HG02885 (cell line): Measurements from ENCODE around the gene PLPP7.
"Not testable (repeated sequence)": the region's sequence is repeated elsewhere in the genome, so short reads cannot be mapped to it uniquely, and the experiment has no call there.

Experiments used
- ATAC-seq: cut with Tn5 transposase; IDR thresholded peaks from one replicate; pipeline ENCODE4 v1.9.1; 2021; ENCODE audit warnings: mild to moderate bottlenecking; ENCODE audit not compliant: unreplicated experiment, poor library complexity

The PLPP7 gene

DNA sequence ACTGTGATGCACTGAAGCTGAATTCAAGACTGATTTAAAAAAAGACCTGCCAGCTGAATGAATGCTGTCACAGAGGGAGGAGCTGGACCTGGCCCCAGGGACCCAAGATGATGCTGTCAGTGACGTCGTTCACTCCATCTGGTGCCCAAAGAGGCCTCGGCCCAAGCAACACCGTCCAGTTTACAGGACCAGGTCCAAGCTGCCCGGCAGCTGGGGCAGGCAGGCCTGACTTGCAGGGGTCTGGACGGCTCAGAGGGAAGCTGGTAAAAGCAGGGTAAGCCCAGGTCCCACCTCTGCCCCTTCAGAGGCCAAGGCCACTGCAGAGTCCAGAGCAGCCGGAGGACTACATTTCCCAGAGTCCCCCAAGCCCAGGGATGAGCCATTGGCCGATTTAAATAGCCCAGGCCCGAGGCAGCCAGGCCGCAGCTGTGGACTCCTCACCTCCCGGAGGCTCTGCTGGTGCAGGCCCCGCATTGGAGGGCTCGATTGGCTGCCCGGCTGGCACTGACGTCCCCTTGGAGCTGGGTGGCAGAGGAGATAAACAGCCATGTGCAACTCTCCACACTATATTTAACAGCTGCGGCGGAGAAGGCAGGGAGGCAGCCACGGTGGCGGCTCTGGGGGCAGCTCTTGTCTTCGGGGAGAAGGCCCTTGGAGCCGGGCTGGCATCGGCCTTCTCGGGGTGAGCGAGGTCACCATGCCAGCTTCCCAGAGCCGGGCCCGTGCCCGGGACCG lies at the start of gene PLPP7:
Gene PLPP7 (plus strand): TSS at position 423 of the 735 bp plus-strand sequence. CDS start 275 bp downstream, at position 698.
- ATAC-seq = no peak

DNA sequence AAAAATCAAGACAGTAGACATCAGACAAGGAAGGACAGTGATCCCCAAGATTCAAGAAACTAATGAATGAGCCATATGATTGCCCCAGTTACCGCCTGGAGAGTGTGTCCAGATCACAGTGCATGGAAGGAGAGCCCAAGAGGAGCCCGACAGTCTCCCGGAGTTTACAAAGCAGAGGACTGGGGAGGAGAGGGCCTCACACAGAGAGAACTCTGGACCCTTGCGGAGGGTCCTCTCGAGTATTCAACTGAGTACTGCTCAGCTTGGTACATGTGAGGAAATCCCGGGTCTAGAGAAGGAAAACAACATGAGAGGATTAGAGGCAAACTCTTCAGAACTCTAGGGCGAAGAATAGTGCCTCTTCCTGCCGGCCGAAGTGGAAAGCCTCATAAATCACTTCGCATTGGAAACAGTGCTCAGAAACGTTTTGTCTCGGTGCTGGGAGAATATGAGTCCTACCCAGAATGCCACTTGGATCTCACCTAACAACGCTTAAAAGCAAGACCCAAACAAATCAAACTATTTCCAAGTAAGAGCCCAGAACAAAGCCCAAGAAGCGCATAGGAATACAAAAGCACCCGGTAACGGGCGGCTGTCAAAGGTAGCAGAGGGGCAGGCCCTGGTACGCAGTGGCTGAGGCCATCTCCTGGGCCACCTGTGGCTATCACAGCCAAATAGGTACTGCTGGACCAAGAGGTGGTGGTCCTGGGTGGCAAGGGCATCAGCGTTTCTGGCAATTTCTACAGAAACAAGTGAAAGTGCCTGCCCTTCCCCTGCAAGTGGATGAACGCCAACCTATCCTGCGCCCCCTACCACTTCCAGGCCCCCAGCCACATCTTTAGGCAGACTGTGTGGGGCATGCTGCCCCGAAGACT lies 49.2 kb upstream of the PLPP7 start:
- no peak for ATAC-seq

DNA sequence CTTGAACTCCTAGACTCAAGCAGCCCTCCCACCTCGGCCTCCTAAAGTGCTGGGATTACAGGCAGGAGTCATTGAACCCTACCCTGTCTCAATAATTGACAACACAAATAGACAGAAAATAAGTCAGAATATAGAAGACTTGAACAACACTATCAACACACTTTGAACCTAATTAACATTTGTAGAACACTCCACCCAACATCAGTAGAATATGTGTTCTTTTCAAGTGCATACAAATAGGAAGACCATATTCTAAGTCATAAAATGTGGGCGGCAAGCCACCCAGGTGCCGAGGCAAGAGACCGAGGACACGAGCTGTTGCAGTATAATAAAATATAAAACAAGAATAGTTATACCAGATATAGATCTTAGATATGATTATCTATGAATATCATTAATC lies 45.2 kb upstream of the PLPP7 start:
- ATAC-seq = not testable (repeated sequence)

DNA sequence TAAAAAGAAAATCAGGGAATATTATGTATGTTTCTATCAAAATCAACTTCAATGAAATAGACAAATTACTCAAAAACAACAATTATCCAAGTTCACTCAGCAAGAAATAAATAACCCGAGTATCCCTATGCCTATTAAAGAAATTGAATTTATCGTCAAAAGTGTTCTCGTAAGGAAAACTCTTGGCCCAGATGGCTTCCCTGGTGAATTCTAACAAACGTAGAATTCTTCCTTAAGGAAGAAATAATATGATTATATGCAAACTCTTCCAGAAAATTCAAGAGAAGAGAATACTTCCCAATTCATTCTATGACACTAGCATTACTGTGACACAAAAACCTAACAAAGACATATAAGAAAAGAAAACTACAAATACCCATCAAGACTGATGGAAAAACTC lies 42.9 kb upstream of the PLPP7 start:
- ATAC-seq = no peak

GRCh38 chr9:131252120-131252519 lies 37.4 kb upstream of the PLPP7 start:
- no peak for ATAC-seq

DNA sequence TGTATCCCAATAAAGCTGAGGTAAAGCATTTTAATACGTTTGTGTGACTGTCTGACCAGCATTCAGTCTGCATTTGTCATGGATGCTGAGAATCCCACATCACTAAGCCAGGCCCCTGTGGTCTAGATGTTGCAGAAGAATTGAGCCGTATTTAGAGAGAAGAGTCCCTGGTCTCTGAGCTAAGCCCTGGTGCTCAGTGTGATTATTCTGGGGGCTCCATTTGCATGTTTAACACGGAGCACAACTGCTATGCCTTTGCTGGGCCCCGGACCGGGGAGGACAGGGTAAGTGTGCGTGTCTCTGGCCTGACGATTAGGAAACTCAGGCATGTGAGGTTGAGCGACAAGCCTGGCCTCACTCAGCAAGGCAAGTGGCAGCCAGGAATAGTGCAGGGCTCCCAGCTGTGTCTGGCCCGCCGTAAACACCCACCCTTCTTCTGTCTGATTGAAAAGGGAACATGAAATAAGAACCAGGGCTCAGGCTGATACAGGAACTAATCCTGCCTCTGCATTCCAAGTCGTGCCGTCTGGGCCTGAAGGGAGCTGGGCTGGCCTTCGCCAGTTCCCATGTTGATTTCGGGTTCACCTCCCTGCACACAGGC lies 35.5 kb upstream of the PLPP7 start:
- peak; percentile 28 for ATAC-seq

GRCh38 chr9:131254626-131255025 lies 34.9 kb upstream of the PLPP7 start:
- no peak for ATAC-seq

- ATAC-seq = no peak
Measured at GRCh38 chr9:131255676-131256197, 33.8 kb upstream of the PLPP7 start.

GRCh38 chr9:131257266-131258025 lies 32.1 kb upstream of the PLPP7 start:
- ATAC-seq = no peak

DNA sequence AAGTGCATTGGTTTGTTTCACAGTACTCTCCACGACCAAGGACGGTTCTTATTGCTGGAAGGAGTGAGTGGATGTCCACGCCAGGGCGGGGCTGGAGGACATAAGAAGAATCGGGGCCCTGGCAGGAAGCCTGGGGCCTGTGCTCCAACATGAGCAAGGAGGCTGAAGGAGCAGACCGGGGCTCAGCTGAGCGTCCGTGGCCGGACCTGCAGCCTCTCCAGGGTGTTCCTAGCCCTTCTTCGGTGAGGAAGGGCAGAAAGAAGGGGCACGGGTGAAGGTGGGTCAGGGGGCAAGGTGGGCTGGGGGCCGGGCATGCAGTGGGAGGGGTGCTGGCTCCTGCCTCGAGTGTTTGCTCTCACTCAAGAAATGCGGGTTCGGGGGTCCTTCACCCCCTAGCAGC lies 31.3 kb upstream of the PLPP7 start:
- no peak for ATAC-seq

DNA sequence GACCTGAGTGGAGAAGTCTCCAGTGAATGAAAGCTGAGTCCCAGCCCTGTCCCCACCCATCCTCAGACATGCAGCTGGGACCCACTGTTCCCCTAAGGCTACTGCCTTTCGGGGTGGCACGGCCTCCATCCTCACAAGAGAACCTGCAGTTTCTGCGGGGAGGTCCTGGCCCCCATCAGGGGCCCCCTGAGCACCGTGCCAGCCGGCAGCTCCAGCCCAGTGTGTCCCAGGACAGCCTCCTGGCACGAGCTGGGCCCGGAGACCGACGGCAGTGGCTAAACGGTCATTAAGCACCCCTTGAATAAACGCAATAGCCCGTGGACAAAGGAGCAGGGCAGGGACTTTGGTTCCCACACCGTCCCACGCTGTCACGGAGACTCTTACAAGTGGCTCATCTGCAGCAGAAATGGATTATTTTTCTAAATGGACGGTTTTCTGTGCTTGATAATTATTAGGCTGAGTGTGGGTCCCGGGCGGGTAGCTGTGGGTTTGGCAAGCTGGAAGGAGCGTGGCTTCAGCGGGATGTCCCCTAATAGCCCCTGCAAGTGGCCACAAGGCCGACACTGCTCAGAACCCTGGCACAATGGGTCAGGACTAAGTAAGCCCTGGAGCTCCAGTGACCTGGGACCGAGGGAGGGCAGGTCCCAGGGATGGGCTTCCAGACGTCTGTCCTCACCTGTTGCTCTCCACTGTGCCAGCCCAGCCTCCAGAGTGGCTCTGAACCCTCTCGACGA lies 30.7 kb upstream of the PLPP7 start:
- ATAC-seq = no peak

DNA sequence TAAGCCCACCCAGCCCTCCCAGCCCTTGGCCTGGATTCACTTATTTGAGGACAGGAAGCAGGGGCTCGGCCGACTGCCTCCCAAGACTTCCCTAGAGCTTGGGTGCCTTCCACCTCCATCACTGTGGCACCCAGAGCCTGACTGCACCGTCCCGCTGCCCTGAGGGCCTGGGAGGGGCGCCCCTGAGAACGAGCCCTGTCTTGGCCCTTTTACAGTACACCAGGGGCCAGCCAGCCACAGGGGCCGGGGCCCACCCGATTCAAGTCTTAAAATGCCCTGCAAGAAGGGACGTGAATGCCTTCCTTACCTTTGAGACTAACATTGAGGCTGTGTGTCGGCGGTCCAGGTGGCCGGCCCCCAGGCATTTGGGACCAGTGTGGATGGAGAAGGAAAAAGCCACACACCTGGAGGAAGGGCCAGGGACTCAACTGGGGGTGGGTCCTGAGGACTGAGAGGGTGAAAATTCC lies 30.1 kb upstream of the PLPP7 start:
- no peak for ATAC-seq

- no peak for ATAC-seq
Measured at GRCh38 chr9:131259916-131260597, 29.5 kb upstream of the PLPP7 start.

DNA sequence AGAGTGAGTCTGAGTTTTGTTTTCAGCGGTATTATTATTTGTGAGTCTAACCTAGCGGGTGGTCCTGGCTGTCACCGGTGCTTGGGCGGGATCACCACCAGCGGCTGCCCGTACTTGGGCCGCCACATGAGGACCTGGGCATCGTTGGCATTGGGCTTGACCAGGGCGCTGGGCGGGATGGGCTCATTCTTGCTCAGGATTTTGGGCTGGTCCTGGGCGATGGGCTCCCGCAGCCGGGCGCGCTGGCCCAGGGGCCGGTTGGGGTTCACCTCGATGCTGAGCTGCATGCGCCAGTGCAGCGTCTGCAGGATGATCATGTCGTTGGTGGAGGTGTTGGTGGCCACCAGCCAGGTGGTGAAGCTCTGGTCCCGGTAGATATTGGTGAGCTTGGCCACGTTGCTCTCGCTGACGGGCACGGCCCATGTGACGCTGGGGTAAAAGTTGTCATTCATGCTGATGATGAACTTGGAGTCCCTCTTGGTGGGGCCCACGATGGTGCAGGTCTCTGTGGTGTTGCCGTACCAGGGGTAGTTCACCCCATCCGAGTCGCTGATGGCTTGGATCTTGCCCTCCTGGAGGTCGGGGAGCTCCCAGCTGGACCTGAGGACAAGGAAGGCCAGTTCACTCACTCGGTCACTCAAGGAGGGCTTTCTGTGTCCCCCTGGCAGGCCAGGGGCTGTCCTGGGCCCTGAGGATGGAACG lies 28.6 kb upstream of the PLPP7 start:
- ATAC-seq = no peak

- peak; percentile 54 for ATAC-seq
Measured at GRCh38 chr9:131262327-131263032, 27.0 kb upstream of the PLPP7 start.

DNA sequence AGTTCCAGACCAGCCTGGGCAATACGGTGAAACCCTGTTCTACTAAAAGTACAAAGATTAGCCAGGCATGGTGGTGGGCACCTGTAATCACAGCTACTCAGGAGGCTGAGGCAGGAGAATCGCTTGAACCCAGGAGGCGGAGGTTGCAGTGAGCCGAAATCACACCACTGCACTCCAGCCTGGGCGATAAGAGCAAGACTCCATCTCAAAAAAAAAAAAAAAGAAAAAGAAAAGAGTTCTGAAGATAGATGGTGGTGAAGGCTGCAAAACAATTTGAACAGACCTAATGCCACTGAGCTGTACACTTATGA lies 26.5 kb upstream of the PLPP7 start:
- ATAC-seq = not testable (repeated sequence)

- ATAC-seq = no peak
Measured at GRCh38 chr9:131263701-131264100, 25.8 kb upstream of the PLPP7 start.

- ATAC-seq = no peak
Measured at GRCh38 chr9:131264231-131264630, 25.3 kb upstream of the PLPP7 start.
